Large intestine (tissue), 3 donors: ENCODE results near the gene ST13. TPM values are rescaled to one million over a fixed set of nuclear protein-coding genes. Genes with fewer than 3 reads are reported as not detected.

ENCODE experiments used
- DNase-seq, 2 donors: peaks; one replicate each; pipeline versions ENCODE4 v3.0.0 to v3.0.0-alpha.2; 2013
- H3K27ac ChIP-seq: one replicate; pipeline ENCODE4 v1.5.1; 2013; ENCODE audit warnings: low read length
- H3K27me3 ChIP-seq: 2 replicates; pipeline ENCODE4 v1.6.1; 2013; ENCODE audit warnings: low read length; ENCODE audit not compliant: control insufficient read depth, insufficient read depth
- H3K36me3 ChIP-seq: 2 replicates; pipeline ENCODE4 v1.6.1; 2013; ENCODE audit warnings: low read length; ENCODE audit not compliant: control insufficient read depth, insufficient read depth
- H3K4me1 ChIP-seq: one replicate; pipeline ENCODE4 v1.6.1; 2013; ENCODE audit warnings: low read length; ENCODE audit not compliant: control insufficient read depth, insufficient read depth
- H3K4me3 ChIP-seq: one replicate; pipeline ENCODE4 v1.5.1; 2013; ENCODE audit warnings: low read length
- H3K9me3 ChIP-seq: one replicate; pipeline ENCODE4 v1.6.1; 2013; ENCODE audit warnings: mild to moderate bottlenecking, low read depth, low read length, moderate library complexity; ENCODE audit not compliant: control insufficient read depth
- WGBS: methylation state at CpG from one replicate; pipeline ENCODE4 v1.1.5; 2013; ENCODE audit warnings: low lambda C conversion rate; ENCODE audit not compliant: insufficient coverage; 5-methylcytosine and 5-hydroxymethylcytosine counted together
- polyA plus RNA-seq: library from polyadenylated mRNA; unstranded; fragments of 120-200 nt; gene quantifications from one replicate; pipeline ENCODE4 v1.2.1, GENCODE V29; 2013

ST13 gene
- polyA plus RNA-seq, 1 donor = 457 TPM

DNA sequence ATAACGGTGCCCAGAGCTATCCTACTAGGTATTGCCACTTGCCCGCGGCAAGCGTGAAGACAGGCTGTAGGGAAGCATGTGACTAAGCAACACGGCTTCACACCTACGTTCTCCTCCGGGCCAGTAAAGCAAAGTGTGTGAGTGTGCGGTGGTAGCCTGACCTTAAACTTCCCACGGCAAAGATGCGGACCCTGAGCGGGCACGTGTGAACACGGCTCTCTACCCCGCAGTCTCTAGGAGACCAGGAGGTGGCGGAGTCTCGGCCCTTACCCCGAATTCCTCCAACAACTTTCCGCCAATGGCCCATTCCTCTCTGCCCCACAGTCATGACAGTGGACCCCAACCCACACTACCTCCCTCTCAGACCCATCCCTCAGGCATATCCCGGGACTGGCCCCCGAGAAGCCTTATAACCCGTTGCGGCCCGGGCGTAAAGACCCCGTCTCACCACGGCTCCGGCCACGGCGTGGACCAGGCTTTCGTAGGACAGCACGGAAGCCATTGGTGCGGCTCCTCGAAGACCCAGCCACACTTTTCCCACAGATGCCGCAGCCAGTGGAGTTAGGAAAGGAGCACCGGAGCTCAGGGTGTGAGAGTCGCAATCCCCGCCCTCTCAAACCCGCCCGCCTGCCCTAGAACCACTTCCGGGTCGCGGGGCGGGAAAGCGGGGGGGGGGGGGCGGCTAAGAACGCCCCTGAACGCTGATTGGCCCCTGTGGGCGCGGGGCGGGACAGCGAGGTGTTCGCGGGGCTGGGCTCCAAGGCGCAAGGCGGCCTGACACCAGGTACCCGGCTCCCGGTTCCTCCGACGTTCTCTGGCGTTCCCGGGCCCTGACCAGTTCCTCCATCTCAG, 37.5 kb downstream of the ST13 start, which contains the start of gene SLC25A17:
Gene SLC25A17, minus strand, starts transcription at position 600 of the 852 bp plus-strand sequence. Its CDS starts 98 bp downstream, at position 502.
- H3K4me1 ChIP-seq = peaks cover 15% of the 10 kb centered on the region
- H3K36me3 ChIP-seq = peaks cover 8% of the 10 kb centered on the region
- no peaks in the 10 kb centered on the region for H3K9me3 ChIP-seq
- no CpG with 5 or more reads among the region's 61 CpGs for WGBS
- DNase-seq = peak; percentile 77 to 84
- H3K27ac ChIP-seq = peak within 1 kb of the TSS; percentile 34
- H3K27me3 ChIP-seq = no peaks in the 10 kb centered on the region
- H3K4me3 ChIP-seq = peak within 1 kb of the TSS; percentile 74

DNA sequence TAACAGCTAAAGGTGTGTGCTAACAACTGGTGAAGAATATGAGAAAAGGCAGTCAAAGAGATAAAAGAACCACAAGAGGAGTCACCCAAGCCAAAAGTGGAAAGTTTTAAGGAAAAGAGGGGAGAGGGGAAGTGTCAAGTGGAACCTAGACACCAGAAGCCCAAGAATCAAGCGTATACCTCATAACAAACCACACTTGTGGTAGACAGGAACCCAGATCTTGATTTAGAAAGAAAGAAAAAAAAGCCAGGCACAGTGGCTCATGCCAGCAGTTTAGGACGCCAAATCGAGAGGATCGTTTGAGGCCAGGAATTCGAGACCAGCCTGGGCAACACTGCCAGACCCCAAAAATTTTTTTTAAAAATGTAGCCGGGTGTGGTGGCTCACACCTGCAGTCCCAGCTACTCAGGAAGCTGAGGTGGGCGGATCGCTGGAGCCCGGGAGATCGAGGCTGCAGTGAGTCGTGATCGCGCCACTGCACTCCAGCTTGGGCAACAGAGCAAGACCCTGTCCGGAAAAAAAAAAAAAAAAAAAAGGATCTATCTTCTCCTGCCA, 38.2 kb downstream of the ST13 start:
- no peaks in the 10 kb centered on the region for H3K9me3 ChIP-seq
- H3K36me3 ChIP-seq = peaks cover 3% of the 10 kb centered on the region
- H3K27me3 ChIP-seq = no peaks in the 10 kb centered on the region
- no CpG with 5 or more reads among the region's 14 CpGs for WGBS
- H3K4me1 ChIP-seq = peaks cover 12% of the 10 kb centered on the region
- no peak overlapping the region for H3K27ac ChIP-seq
- DNase-seq = no peak
- H3K4me3 ChIP-seq = peak overlapping the region; percentile 74

DNA sequence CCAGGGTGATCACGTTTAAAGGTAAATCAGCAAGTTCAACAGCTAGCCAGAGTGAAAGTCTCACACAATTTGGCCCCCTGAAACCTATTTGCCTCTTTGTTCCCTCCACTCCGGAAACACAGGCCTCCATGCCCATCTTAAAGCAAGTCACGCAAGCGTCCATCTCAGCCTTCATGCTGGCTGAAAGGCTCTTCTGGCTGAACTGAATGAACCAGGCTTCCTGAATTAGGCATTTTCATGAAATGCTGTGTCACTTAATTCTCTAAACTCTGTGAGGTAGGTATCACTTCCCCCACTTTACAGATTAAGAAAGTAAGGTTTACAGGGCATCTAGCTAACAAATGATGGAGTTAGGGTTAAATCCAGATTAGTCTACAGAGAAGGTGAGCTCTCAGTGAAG, 38.7 kb downstream of the ST13 start:
- WGBS = no CpG with 5 or more reads among the region's 4 CpGs
- H3K27ac ChIP-seq = no peak overlapping the region
- no peaks in the 10 kb centered on the region for H3K36me3 ChIP-seq
- no peak overlapping the region for H3K4me3 ChIP-seq
- DNase-seq = no peak
- peaks cover 12% of the 10 kb centered on the region for H3K4me1 ChIP-seq
- H3K9me3 ChIP-seq = no peaks in the 10 kb centered on the region
- H3K27me3 ChIP-seq = no peaks in the 10 kb centered on the region

DNA sequence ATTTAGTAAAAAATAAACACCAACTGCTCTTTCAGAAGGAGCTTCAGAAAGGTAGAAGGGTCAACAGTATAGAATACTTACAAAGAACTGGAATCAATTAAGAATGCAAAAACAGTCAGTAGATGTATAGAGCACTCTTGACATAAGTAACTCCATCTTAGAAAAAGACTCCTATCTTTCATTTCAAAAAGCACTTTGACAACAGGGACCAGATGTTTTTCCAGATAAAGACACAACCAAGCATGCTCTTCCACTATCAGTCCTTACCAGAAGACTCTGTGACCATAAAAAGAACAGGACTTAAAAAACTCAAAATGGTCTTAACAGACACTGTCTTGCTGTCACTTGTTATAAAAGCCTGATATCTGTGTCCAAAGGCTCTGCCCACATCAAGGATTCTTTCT, 42.5 kb downstream of the ST13 start:
- H3K27ac ChIP-seq = no peak overlapping the region
- peaks cover 8% of the 10 kb centered on the region for H3K4me1 ChIP-seq
- no peak for DNase-seq
- no peaks in the 10 kb centered on the region for H3K27me3 ChIP-seq
- no peaks in the 10 kb centered on the region for H3K9me3 ChIP-seq
- H3K36me3 ChIP-seq = no peaks in the 10 kb centered on the region
- no peak overlapping the region for H3K4me3 ChIP-seq

DNA sequence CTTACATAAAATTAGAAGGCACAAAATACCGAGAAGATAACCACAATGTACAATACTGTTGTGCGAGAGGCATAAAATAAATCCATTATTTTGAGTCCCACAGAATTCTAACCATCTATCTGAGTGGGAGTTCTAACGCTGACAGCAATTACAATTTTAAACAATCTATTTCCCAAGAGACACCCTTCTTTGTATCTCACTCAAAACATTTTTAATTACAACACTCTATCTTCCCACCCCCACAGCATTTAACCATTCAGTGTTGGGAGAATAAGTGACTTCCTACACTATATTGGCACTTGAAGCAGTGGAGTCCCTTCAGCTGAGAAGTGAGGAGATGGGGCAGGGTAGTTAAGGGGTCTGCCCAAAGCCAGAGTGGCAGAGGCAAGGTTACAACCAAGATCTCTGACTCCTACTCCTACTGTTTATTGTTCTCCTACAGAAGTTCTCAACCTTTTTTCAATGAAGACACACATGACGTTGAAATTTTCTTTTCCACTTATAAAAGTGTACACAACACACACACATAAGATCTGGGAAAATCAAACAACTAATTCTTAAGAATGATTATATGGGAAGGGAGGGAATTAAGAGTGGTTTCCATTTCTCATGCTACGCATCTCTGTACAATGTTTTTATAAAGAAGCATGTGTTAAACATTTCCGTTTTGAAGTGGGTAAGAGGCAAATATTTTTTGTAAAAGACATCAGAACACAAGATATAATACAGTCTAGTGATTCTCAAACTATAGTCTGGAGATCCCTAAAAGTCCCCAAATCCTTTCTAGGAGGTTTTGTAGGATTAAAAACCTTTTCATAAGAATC, 48.2 kb downstream of the ST13 start:
- Histone ChIP-seq H3K4me1 (no peaks in the 10 kb centered on the region), H3K9me3 (no peaks in the 10 kb centered on the region), H3K27me3 (no peaks in the 10 kb centered on the region), H3K4me3 (no peak overlapping the region), H3K27ac (no peak overlapping the region), H3K36me3 (no peaks in the 10 kb centered on the region)
- 67% methylated on average over 2 of the region's 6 CpGs for WGBS
- DNase-seq = no peak

DNA sequence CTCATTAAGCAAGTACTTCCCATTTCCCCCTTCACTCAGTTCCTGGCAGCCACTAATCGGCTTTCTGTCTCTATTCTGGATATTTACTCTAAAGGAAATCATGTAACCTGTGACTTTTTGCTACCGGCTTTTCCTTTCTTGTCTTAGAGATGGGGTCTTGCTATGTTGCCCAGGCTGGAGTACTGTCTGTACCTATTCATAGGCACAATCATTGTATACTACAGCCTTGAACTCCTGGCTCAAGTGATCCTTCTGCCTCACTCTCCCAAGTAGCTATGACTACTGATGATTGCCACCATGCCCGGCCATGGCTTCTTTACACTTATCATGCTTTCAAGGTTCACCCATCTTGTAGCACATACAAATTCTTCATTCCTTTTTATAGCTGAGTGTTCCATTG, 49.7 kb downstream of the ST13 start:
- H3K4me3 ChIP-seq = no peak overlapping the region
- H3K9me3 ChIP-seq = no peaks in the 10 kb centered on the region
- no peaks in the 10 kb centered on the region for H3K36me3 ChIP-seq
- no peaks in the 10 kb centered on the region for H3K4me1 ChIP-seq
- no peak for DNase-seq
- H3K27ac ChIP-seq = no peak overlapping the region
- no peaks in the 10 kb centered on the region for H3K27me3 ChIP-seq
- WGBS = 100% methylated on average over 1 of the region's 3 CpGs

DNA sequence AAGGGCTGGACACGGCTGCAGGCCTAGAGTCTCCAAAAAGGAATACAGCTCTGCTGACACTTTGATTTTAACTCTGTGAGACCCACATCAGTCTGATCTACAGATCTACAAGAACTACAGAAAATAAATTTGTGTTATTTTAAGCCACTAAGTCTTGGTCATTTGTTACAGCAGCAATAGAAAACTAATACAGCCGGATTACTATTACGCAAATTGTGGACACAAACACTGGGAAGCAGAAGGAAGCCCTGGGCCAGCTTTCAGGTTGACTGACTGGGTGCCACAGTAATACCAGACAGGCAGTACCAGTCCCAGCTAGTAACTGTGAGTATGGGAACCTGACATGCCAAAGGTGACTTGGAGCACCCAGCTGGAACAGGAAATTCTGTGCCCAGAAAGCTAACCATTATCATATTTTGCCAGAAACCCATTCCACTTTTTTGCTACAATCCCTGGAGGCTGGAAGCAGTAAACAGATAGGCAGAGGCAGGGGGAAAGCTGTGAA, 50.7 kb downstream of the ST13 start:
- Histone ChIP-seq H3K4me1 (no peaks in the 10 kb centered on the region), H3K27ac (no peak overlapping the region), H3K27me3 (no peaks in the 10 kb centered on the region), H3K36me3 (no peaks in the 10 kb centered on the region), H3K9me3 (no peaks in the 10 kb centered on the region), H3K4me3 (no peak overlapping the region)
- WGBS = 75% methylated on average over 1 of the region's 3 CpGs
- no peak for DNase-seq

DNA sequence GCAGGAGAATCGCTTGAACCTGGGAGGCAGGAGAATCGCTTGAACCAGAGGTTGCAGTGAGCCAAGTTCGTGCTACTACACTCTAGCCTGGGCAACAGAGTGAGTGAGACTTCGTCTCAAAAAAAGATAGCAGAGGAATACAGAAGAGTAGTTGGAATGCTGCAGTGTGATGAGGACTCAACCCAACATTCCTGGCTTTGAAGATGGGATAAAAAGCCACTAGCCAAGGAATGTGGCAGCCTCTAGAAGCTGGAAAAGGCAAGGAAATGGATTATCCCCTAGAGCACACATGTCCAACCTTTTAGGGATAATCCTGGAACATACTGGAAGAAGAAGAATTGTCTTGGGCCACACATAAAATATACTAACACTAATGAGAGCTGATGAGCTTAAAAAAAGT, 51.2 kb downstream of the ST13 start:
- no peaks in the 10 kb centered on the region for H3K4me1 ChIP-seq
- H3K27me3 ChIP-seq = no peaks in the 10 kb centered on the region
- H3K27ac ChIP-seq = no peak overlapping the region
- H3K9me3 ChIP-seq = no peaks in the 10 kb centered on the region
- DNase-seq = no peak
- no peaks in the 10 kb centered on the region for H3K36me3 ChIP-seq
- H3K4me3 ChIP-seq = no peak overlapping the region
- WGBS = 100% methylated on average over 1 of the region's 4 CpGs

DNA sequence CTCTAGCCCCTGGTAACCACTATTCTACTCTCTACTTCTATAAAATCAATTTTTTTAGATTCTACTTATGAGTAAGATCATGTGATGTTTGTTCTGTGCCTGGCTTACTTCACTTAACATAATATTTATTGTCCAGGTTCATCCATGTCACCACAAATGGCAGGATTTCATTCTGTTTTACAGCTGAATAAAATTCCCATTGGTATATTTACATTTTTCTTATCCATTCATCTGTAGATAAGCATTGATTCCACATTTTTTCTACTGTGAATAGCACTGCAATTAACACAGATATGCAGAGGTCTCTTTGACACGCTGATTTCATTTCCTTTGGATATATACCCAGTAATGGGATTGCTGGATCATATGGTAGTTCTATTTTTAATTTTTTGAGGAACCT, 53.1 kb downstream of the ST13 start:
- H3K27ac ChIP-seq = no peak overlapping the region
- no peaks in the 10 kb centered on the region for H3K36me3 ChIP-seq
- no peak overlapping the region for H3K4me3 ChIP-seq
- DNase-seq = no peak
- H3K27me3 ChIP-seq = no peaks in the 10 kb centered on the region
- no CpG with 5 or more reads among the region's 1 CpG for WGBS
- H3K4me1 ChIP-seq = no peaks in the 10 kb centered on the region
- no peaks in the 10 kb centered on the region for H3K9me3 ChIP-seq

DNA sequence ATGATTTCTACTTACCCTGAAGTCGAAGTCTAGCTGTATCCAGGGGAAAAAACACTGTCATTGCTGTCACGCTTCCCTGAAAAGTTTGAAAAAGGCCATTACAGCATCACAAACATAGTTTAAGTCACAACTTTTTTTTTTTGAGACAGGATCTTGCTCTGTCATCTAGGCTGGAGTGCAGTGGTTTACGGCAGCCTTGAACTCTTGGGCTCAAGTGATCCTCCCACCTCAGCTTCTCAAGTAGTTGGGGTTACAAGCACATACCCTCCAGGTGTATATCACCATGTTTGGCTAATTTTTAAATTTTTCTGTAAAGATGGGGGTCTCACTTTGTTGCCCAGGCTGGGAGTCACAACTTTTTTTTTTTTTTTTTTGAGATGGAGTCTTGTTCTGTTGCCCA, 57.4 kb downstream of the ST13 start:
- H3K4me3 ChIP-seq = no peak overlapping the region
- H3K36me3 ChIP-seq = no peaks in the 10 kb centered on the region
- H3K27me3 ChIP-seq = no peaks in the 10 kb centered on the region
- H3K9me3 ChIP-seq = no peaks in the 10 kb centered on the region
- no peaks in the 10 kb centered on the region for H3K4me1 ChIP-seq
- WGBS = 62% methylated on average over 2 of the region's 3 CpGs
- H3K27ac ChIP-seq = no peak overlapping the region
- no peak for DNase-seq
